ENCODE measurements around the gene DDIT3. TPM values are rescaled to one million over a fixed set of nuclear protein-coding genes. Genes with fewer than 3 reads are reported as not detected.

DDIT3 gene
- total RNA-seq, 1 donor from 2014 or later: 47.3 TPM

GRCh38 chr12:57545809-57546437 is 25.6 kb upstream of the DDIT3 start:
- H3K27ac ChIP-seq: peak overlapping the region; percentile 87
- intact Hi-C loops (cut with DNase I): no loop called here
- DNase-seq: peak; percentile 16

GRCh38 chr12:57543581-57543980 is 23.3 kb upstream of the DDIT3 start:
- TF ChIP-seq CTCF (IDR thresholded peaks at IDR 0.05): no peak
- Histone ChIP-seq H3K36me3 (peaks cover 30% of the 10 kb centered on the region), H3K4me1 (peaks cover 9% of the 10 kb centered on the region), H3K4me3 (no peak overlapping the region), H3K27ac (no peak overlapping the region), H3K27me3 (peaks cover 7% of the 10 kb centered on the region), H3K9me3 (no peaks in the 10 kb centered on the region)
- no peak for DNase-seq
- intact Hi-C loops (cut with DNase I): no loop called here
- ATAC-seq: no peak

More at GRCh38 chr12:57545809-57546437, 25.6 kb upstream of the DDIT3 start:
- H3K36me3 ChIP-seq: peaks cover 18% of the 10 kb centered on the region
- TF ChIP-seq CTCF (IDR thresholded peaks at IDR 0.05): no peak
- H3K9me3 ChIP-seq: no peaks in the 10 kb centered on the region
- ATAC-seq: peak; percentile 1
- H3K4me1 ChIP-seq: peaks cover 13% of the 10 kb centered on the region
- peaks cover 27% of the 10 kb centered on the region for H3K27me3 ChIP-seq
- peak overlapping the region; percentile 87 for H3K4me3 ChIP-seq

GRCh38 chr12:57541717-57542116 is 21.4 kb upstream of the DDIT3 start:
- no peak overlapping the region for H3K27ac ChIP-seq
- H3K27me3 ChIP-seq: no peaks in the 10 kb centered on the region
- H3K4me1 ChIP-seq: peaks cover 9% of the 10 kb centered on the region
- H3K4me3 ChIP-seq: no peak overlapping the region
- no peaks in the 10 kb centered on the region for H3K9me3 ChIP-seq
- peaks cover 42% of the 10 kb centered on the region for H3K36me3 ChIP-seq
- TF ChIP-seq CTCF (IDR thresholded peaks at IDR 0.05): no peak
- ATAC-seq (no peak), DNase-seq (peak; percentile 2)
- intact Hi-C loops (cut with DNase I): no loop called here

GRCh38 chr12:57541001-57541400 is 20.7 kb upstream of the DDIT3 start:
- DNase-seq (no peak), ATAC-seq (no peak)
- Histone ChIP-seq H3K4me1 (peaks cover 6% of the 10 kb centered on the region), H3K27me3 (no peaks in the 10 kb centered on the region), H3K4me3 (no peak overlapping the region), H3K36me3 (peaks cover 43% of the 10 kb centered on the region), H3K9me3 (no peaks in the 10 kb centered on the region), H3K27ac (no peak overlapping the region)
- no peak for TF ChIP-seq CTCF (IDR thresholded peaks at IDR 0.05)
- intact Hi-C loops (cut with DNase I): no loop called here

GRCh38 chr12:57539134-57539768 is 18.9 kb upstream of the DDIT3 start:
- intact Hi-C loops (cut with DNase I): no loop called here
- Histone ChIP-seq H3K27me3 (no peaks in the 10 kb centered on the region), H3K36me3 (peaks cover 60% of the 10 kb centered on the region), H3K9me3 (no peaks in the 10 kb centered on the region), H3K4me1 (no peaks in the 10 kb centered on the region), H3K4me3 (no peak overlapping the region), H3K27ac (no peak overlapping the region)
- no peak for ATAC-seq
- peak; percentile 7 for DNase-seq
- TF ChIP-seq CTCF (IDR thresholded peaks at IDR 0.05): no peak

All from upper lobe of right lung (tissue), 1 donor.